HepG2 (cell line): Measurements from ENCODE around the gene GLOD4. TPM values are rescaled to one million over a fixed set of nuclear protein-coding genes. Genes with fewer than 3 reads are reported as not detected.

Experiments
- ARID2 ChIP-seq: sonication (generic); formaldehyde crosslinking; IDR thresholded peaks from 2 replicates; pipeline ENCODE4 v1.8.1; 2022; ENCODE audit warnings: mild to moderate bottlenecking, missing genetic modification reagents, borderline replicate concordance
- ASH2L ChIP-seq: fragments of 300-600, 200-600 bp; sonication (generic); IDR thresholded peaks from 2 replicates; pipeline ENCODE4 v1.7.0; 2017; ENCODE audit warnings: low read depth, mild to moderate bottlenecking, moderate library complexity, mixed read lengths, low read length; ENCODE audit not compliant: insufficient read length
- HOXD1 ChIP-seq: sonication (generic); formaldehyde crosslinking; IDR thresholded peaks from 2 replicates; pipeline ENCODE4 v1.5.0; 2020; ENCODE audit warnings: missing genetic modification reagents
- IKZF4 ChIP-seq: sonication (generic); formaldehyde crosslinking; IDR thresholded peaks from 2 replicates; pipeline ENCODE4 v1.5.1; 2020; ENCODE audit warnings: borderline replicate concordance, mild to moderate bottlenecking, low read depth, missing genetic modification reagents; ENCODE audit errors: not compliant biosample characterization
- IRX3 ChIP-seq: sonication (generic); formaldehyde crosslinking; IDR thresholded peaks from 2 replicates; pipeline ENCODE4 v1.8.1; 2023; ENCODE audit warnings: mild to moderate bottlenecking, low read depth, missing genetic modification reagents, borderline replicate concordance
- NFATC3 ChIP-seq: sonication (generic); formaldehyde crosslinking; IDR thresholded peaks from 2 replicates; pipeline ENCODE4 v1.5.1; 2020; ENCODE audit warnings: mild to moderate bottlenecking, missing genetic modification reagents
- NR2F6 ChIP-seq, 2 experiments: IDR thresholded peaks; 2 replicates each; pipeline ENCODE4 v1.6.1; 2016; ENCODE audit warnings: antibody characterized with exemption in 1 of 2, mild to moderate bottlenecking in 1 of 2
- RBM39 ChIP-seq: fragments of 200-400 bp; formaldehyde crosslinking; IDR thresholded peaks from one replicate; pipeline ENCODE4 v1.6.1; 2018; ENCODE audit warnings: antibody characterized with exemption, mild to moderate bottlenecking, low read depth, low read length; ENCODE audit not compliant: poor library complexity, severe bottlenecking
- RFX5 ChIP-seq: IDR thresholded peaks from 2 replicates; pipeline ENCODE4 v1.6.1; 2011; ENCODE audit warnings: low read depth, low read length, improper control_type of control experiment
- SALL1 ChIP-seq: sonication (generic); formaldehyde crosslinking; IDR thresholded peaks from 2 replicates; pipeline ENCODE4 v1.8.0; 2022; ENCODE audit warnings: mild to moderate bottlenecking, missing genetic modification reagents
- SRY ChIP-seq: sonication (generic); formaldehyde crosslinking; IDR thresholded peaks from 2 replicates; pipeline ENCODE4 v1.8.0; 2022; ENCODE audit warnings: mild to moderate bottlenecking, missing genetic modification reagents
- TIGD3 ChIP-seq: sonication (generic); formaldehyde crosslinking; IDR thresholded peaks from 2 replicates; pipeline ENCODE4 v1.5.1; 2020; ENCODE audit warnings: mild to moderate bottlenecking, missing genetic modification reagents, borderline replicate concordance
- U2AF1 ChIP-seq: fragments of 200-400 bp; formaldehyde crosslinking; optimal IDR thresholded peaks from 2 replicates; pipeline ENCODE3; 2017; ENCODE audit warnings: mild to moderate bottlenecking, low read depth, low read length
- ZBTB8A ChIP-seq: sonication (generic); formaldehyde crosslinking; IDR thresholded peaks from 2 replicates; pipeline ENCODE4 v1.4.0; 2020; ENCODE audit warnings: mild to moderate bottlenecking, low read depth, missing genetic modification reagents, borderline replicate concordance
- ZC3H4 ChIP-seq: sonication (generic); formaldehyde crosslinking; IDR thresholded peaks from 2 replicates; pipeline ENCODE4 v1.4.0; 2020; ENCODE audit warnings: missing genetic modification reagents, borderline replicate concordance
- ZFP37 ChIP-seq: sonication (generic); formaldehyde crosslinking; IDR thresholded peaks from 2 replicates; pipeline ENCODE4 v1.4.0; 2020; ENCODE audit warnings: missing genetic modification reagents, borderline replicate concordance
- ZFP82 ChIP-seq: sonication (generic); formaldehyde crosslinking; IDR thresholded peaks from 2 replicates; pipeline ENCODE4 v1.5.1; 2020; ENCODE audit warnings: mild to moderate bottlenecking, missing genetic modification reagents, borderline replicate concordance
- ZNF234 ChIP-seq: sonication (generic); formaldehyde crosslinking; conservative IDR thresholded peaks from 2 replicates; pipeline ENCODE4 v1.5.1; 2020; ENCODE audit warnings: mild to moderate bottlenecking, missing genetic modification reagents
- ZNF3 ChIP-seq: IDR thresholded peaks from 2 replicates; pipeline ENCODE4 v1.7.0; 2017; ENCODE audit warnings: inconsistent platforms
- ZNF30 ChIP-seq: sonication (generic); formaldehyde crosslinking; IDR thresholded peaks from 2 replicates; pipeline ENCODE4 v1.5.0; 2020; ENCODE audit warnings: mild to moderate bottlenecking, missing genetic modification reagents
- ZNF317 ChIP-seq: sonication (generic); formaldehyde crosslinking; IDR thresholded peaks from 2 replicates; pipeline ENCODE4 v1.5.0; 2020; ENCODE audit warnings: mild to moderate bottlenecking, missing genetic modification reagents
- ZNF737 ChIP-seq: sonication (generic); formaldehyde crosslinking; IDR thresholded peaks from 2 replicates; pipeline ENCODE4 v1.5.0; 2020; ENCODE audit warnings: missing genetic modification reagents, mild to moderate bottlenecking, borderline replicate concordance
- ZNF780A ChIP-seq: sonication (generic); formaldehyde crosslinking; IDR thresholded peaks from 2 replicates; pipeline ENCODE4 v1.8.0; 2022; ENCODE audit warnings: mild to moderate bottlenecking, missing genetic modification reagents, moderate library complexity
- ZNF792 ChIP-seq: IDR thresholded peaks from 2 replicates; pipeline ENCODE4 v1.6.1; 2016
- polyA plus RNA-seq, 8 experiments: library from polyadenylated mRNA; depleted of rRNA in 3 of 8; stranded (reverse) in 7 of 8; unstranded in 1 of 8; fragments of >200 nt; fragmentation: Illumina TruSeq in 4 of 8; extraction: Trizol in 4 of 8; gene quantifications; 2 replicates each; pipeline versions ENCODE4 v1.2.1 to v1.2.3, GENCODE V29; 2011 to 2016; ENCODE audit warnings: low read depth in 4 of 8, missing spikeins in 1 of 8, mixed read lengths in 1 of 8; ENCODE audit not compliant: insufficient read depth in 1 of 8
- total RNA-seq, 5 experiments: library from RNA; depleted of rRNA; stranded (reverse); fragments of >200 nt; fragmentation: Illumina TruSeq; extraction: Trizol; gene quantifications; 2 replicates each; pipeline ENCODE4 v1.2.3, GENCODE V29; 2016; ENCODE audit warnings: low read depth in 1 of 5
- TF ChIP-seq, protein P1 (sequence below): sonication (generic); formaldehyde crosslinking; IDR thresholded peaks from 2 replicates; pipeline ENCODE4 v1.4.0; 2020; ENCODE audit warnings: missing genetic modification reagents
- TF ChIP-seq, protein P2 (sequence below): sonication (generic); formaldehyde crosslinking; conservative IDR thresholded peaks from 2 replicates; pipeline ENCODE4 v1.8.0; 2022; ENCODE audit warnings: low read depth, missing genetic modification reagents

The GLOD4 gene
- total and polyA plus RNA-seq, 2 of the 13 experiments (the other 11 are each of a cell fraction or from before 2014, with no cell fraction given) = 53.7 to 87.8 TPM

DNA sequence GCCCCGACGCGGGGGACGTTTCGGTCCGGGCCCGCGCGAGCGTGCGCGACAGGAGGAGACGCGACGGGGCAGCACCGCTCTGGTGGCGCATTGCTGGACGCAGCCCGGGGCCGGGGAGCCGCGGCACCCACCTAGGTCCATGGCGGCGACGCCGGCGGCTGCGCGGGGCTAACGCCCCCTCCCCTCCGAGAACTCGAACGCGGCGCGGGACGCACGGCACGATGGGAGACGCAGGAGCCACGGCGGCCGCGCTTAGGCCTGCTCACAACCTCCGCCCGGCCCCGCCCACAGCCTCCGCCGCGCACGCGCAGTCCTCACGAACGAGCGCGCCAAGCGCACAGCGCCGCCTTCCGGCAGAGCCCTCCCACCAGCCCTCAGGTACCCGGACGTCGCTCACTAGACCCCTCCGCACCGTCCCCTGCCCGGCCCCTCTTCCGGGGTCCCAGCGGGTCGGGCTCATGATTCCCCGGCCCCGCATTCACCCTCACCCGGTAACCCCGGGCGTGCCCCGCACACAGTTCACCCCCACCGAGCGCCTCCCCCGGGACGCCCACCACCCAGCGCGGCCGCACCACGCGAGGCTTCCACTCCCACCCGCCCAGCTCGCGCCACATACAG is 30.0 kb downstream of the GLOD4 start, which contains the start of gene GEMIN4 (continued):
- TF ChIP-seq, protein P1, sequence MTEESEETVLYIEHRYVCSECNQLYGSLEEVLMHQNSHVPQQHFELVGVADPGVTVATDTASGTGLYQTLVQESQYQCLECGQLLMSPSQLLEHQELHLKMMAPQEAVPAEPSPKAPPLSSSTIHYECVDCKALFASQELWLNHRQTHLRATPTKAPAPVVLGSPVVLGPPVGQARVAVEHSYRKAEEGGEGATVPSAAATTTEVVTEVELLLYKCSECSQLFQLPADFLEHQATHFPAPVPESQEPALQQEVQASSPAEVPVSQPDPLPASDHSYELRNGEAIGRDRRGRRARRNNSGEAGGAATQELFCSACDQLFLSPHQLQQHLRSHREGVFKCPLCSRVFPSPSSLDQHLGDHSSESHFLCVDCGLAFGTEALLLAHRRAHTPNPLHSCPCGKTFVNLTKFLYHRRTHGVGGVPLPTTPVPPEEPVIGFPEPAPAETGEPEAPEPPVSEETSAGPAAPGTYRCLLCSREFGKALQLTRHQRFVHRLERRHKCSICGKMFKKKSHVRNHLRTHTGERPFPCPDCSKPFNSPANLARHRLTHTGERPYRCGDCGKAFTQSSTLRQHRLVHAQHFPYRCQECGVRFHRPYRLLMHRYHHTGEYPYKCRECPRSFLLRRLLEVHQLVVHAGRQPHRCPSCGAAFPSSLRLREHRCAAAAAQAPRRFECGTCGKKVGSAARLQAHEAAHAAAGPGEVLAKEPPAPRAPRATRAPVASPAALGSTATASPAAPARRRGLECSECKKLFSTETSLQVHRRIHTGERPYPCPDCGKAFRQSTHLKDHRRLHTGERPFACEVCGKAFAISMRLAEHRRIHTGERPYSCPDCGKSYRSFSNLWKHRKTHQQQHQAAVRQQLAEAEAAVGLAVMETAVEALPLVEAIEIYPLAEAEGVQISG = peak; percentile 77
- TF ChIP-seq ZFP82 (CRISPR knock-in tag) (no peak), ARID2 (CRISPR knock-in tag) (peak; percentile 79), ASH2L (peak; percentile 73), U2AF1 (no peak), SALL1 (CRISPR knock-in tag) (peak; percentile 69), ZNF792 (CRISPR knock-in tag) (no peak), NR2F6 (IDR thresholded peaks at IDR 0.05) (no peak), NR2F6 (CRISPR knock-in tag; IDR thresholded peaks at IDR 0.05) (no peak; the same call in 1 of the 2 replicates), RFX5 (no peak), SRY (no peak; the same call in 1 of the 2 replicates), ZNF780A (CRISPR knock-in tag) (no peak), ZBTB8A (CRISPR knock-in tag) (no peak), ZNF737 (CRISPR knock-in tag) (no peak), ZNF3 (CRISPR knock-in tag) (no peak), ZNF234 (no peak), IRX3 (CRISPR knock-in tag) (peak; percentile 80; the same call in 1 of the 2 replicates), HOXD1 (CRISPR knock-in tag) (no peak; the same call in 1 of the 2 replicates), RBM39 (no peak), NFATC3 (no peak), ZNF317 (no peak), ZNF30 (CRISPR knock-in tag) (no peak), ZC3H4 (no peak), IKZF4 (peak; percentile 79), ZFP37 (CRISPR knock-in tag) (no peak), TIGD3 (CRISPR knock-in tag) (no peak)
- TF ChIP-seq, protein P2, sequence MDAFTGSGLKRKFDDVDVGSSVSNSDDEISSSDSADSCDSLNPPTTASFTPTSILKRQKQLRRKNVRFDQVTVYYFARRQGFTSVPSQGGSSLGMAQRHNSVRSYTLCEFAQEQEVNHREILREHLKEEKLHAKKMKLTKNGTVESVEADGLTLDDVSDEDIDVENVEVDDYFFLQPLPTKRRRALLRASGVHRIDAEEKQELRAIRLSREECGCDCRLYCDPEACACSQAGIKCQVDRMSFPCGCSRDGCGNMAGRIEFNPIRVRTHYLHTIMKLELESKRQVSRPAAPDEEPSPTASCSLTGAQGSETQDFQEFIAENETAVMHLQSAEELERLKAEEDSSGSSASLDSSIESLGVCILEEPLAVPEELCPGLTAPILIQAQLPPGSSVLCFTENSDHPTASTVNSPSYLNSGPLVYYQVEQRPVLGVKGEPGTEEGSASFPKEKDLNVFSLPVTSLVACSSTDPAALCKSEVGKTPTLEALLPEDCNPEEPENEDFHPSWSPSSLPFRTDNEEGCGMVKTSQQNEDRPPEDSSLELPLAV (CRISPR knock-in tag) = no peak; the same call in 1 of the 2 replicates
